Parathyroid adenoma (tissue), 2 donors: ENCODE measurements around the gene PREX1.

ENCODE experiments used
- H2AFZ ChIP-seq: fragments of 300-600 bp; sonication (generic); one replicate; pipeline ENCODE4 v1.7.0; 2017; ENCODE audit warnings: antibody characterized with exemption, mild to moderate bottlenecking
- H3K27ac ChIP-seq: fragments of 300-600 bp; sonication (generic); one replicate; pipeline ENCODE4 v1.7.0; 2017
- H3K27me3 ChIP-seq: fragments of 300-600 bp; sonication (generic); one replicate; pipeline ENCODE4 v1.7.0; 2017; ENCODE audit warnings: low read length; ENCODE audit not compliant: control insufficient read depth, insufficient read depth
- H3K36me3 ChIP-seq: fragments of 300-600 bp; sonication (generic); one replicate; pipeline ENCODE4 v1.7.0; 2017; ENCODE audit warnings: low read length; ENCODE audit not compliant: control insufficient read depth, insufficient read depth
- H3K4me1 ChIP-seq: fragments of 300-600 bp; sonication (generic); one replicate; pipeline ENCODE4 v1.7.0; 2017; ENCODE audit warnings: control low read depth
- H3K4me2 ChIP-seq: fragments of 300-600 bp; sonication (generic); one replicate; pipeline ENCODE4 v1.7.0; 2017; ENCODE audit warnings: low read length
- H3K4me3 ChIP-seq: fragments of 300-600 bp; sonication (generic); one replicate; pipeline ENCODE4 v1.7.0; 2017; ENCODE audit warnings: low read depth, low read length
- H3K79me2 ChIP-seq: fragments of 300-600 bp; sonication (generic); one replicate; pipeline ENCODE4 v1.7.0; 2017; ENCODE audit warnings: control low read depth
- H3K9ac ChIP-seq: fragments of 300-600 bp; sonication (generic); one replicate; pipeline ENCODE4 v1.7.0; 2017; ENCODE audit warnings: mild to moderate bottlenecking
- H3K9me3 ChIP-seq: fragments of 300-600 bp; sonication (generic); one replicate; pipeline ENCODE4 v1.7.0; 2017; ENCODE audit warnings: low read length; ENCODE audit not compliant: control insufficient read depth
- CTCF ChIP-seq: fragments of 300-600 bp; sonication (generic); IDR thresholded peaks from one replicate; pipeline ENCODE4 v1.7.0; 2017; ENCODE audit warnings: antibody characterized with exemption, mild to moderate bottlenecking
- donor health status: primary hyperparathyroidism.

The PREX1 gene

GRCh38 chr20:48662711-48663110, 165.1 kb downstream of the PREX1 start:
- Histone ChIP-seq H3K36me3 (no peaks in the 10 kb centered on the region), H3K27ac (no peak overlapping the region), H3K9me3 (no peaks in the 10 kb centered on the region), H3K4me1 (no peaks in the 10 kb centered on the region), H3K27me3 (no peaks in the 10 kb centered on the region), H3K79me2 (no peaks in the 10 kb centered on the region), H3K4me2 (no peak overlapping the region), H3K4me3 (no peak overlapping the region), H2AFZ (no peak overlapping the region), H3K9ac (no peak overlapping the region)
- no peak for TF ChIP-seq CTCF

- Histone ChIP-seq H3K79me2 (no peaks in the 10 kb centered on the region), H3K36me3 (no peaks in the 10 kb centered on the region), H3K27me3 (no peaks in the 10 kb centered on the region), H3K9ac (no peak overlapping the region), H3K4me3 (no peak overlapping the region), H3K4me1 (no peaks in the 10 kb centered on the region), H3K4me2 (no peak overlapping the region), H3K27ac (no peak overlapping the region), H3K9me3 (no peaks in the 10 kb centered on the region), H2AFZ (no peak overlapping the region)
- TF ChIP-seq CTCF = no peak
These were observed 166.0 kb downstream of the PREX1 start for GRCh38 chr20:48661575-48662455.

GRCh38 chr20:48660788-48661187, 167.0 kb downstream of the PREX1 start:
- Histone ChIP-seq H3K79me2 (no peaks in the 10 kb centered on the region), H3K9ac (no peak overlapping the region), H3K27me3 (no peaks in the 10 kb centered on the region), H2AFZ (no peak overlapping the region), H3K9me3 (no peaks in the 10 kb centered on the region), H3K27ac (no peak overlapping the region), H3K36me3 (no peaks in the 10 kb centered on the region), H3K4me2 (no peak overlapping the region), H3K4me1 (no peaks in the 10 kb centered on the region), H3K4me3 (no peak overlapping the region)
- TF ChIP-seq CTCF = no peak

- Histone ChIP-seq H3K9me3 (no peaks in the 10 kb centered on the region), H3K36me3 (no peaks in the 10 kb centered on the region), H3K4me1 (no peaks in the 10 kb centered on the region), H3K79me2 (no peaks in the 10 kb centered on the region), H2AFZ (no peak overlapping the region), H3K4me2 (no peak overlapping the region), H3K27me3 (no peaks in the 10 kb centered on the region), H3K9ac (no peak overlapping the region), H3K27ac (no peak overlapping the region), H3K4me3 (no peak overlapping the region)
- TF ChIP-seq CTCF = no peak
These were observed 167.9 kb downstream of the PREX1 start for GRCh38 chr20:48659858-48660257.

- Histone ChIP-seq H3K4me3 (no peak overlapping the region), H3K4me1 (no peaks in the 10 kb centered on the region), H3K27me3 (no peaks in the 10 kb centered on the region), H2AFZ (no peak overlapping the region), H3K4me2 (no peak overlapping the region), H3K79me2 (no peaks in the 10 kb centered on the region), H3K9me3 (no peaks in the 10 kb centered on the region), H3K36me3 (no peaks in the 10 kb centered on the region), H3K9ac (no peak overlapping the region), H3K27ac (no peak overlapping the region)
- TF ChIP-seq CTCF = no peak
These were observed 169.3 kb downstream of the PREX1 start for GRCh38 chr20:48658505-48658904.
